ENCODE data around the gene HDAC7. TPM values are rescaled to one million over a fixed set of nuclear protein-coding genes. Genes with fewer than 3 reads are reported as not detected.
A peak's percentile ranks its signal among the peaks of the same experiment; 100 is the strongest.

Gene HDAC7
- total RNA-seq, 3 donors from 2014 or later (not counting 1 experiment from before 2014, with no cell fraction given): 141 to 235 (median 147) TPM

GRCh38 chr12:47819138-47819895 is 386 bp downstream of the HDAC7 start:
- peak; percentile 33 to 49 (median 47) for ATAC-seq
- H3K4me3 Mint-ChIP-seq: peak overlapping the region; percentile 97
- peak overlapping the region; percentile 86 for H3K27ac ChIP-seq (ENCODE audit: low read length)
- peak; percentile 57 to 59 for DNase-seq
- WGBS (ENCODE audit: insufficient coverage): under 1% methylated on average over 77 of the region's 77 CpGs
- peaks cover 68% of the 10 kb centered on the region for H3K4me1 ChIP-seq (ENCODE audit: control insufficient read depth, insufficient read depth, low read length)
- H3K27me3 Mint-ChIP-seq (ENCODE audit: low read depth in 2 of 2): no peaks in the 10 kb centered on the region
- peaks cover 2% of the 10 kb centered on the region for H3K36me3 ChIP-seq (ENCODE audit: control insufficient read depth, insufficient read depth, low read length)
- H3K27me3 ChIP-seq (ENCODE audit: control insufficient read depth, insufficient read depth, low read length): no peaks in the 10 kb centered on the region
- peak overlapping the region; percentile 91 to 92 for H3K27ac Mint-ChIP-seq
- H3K4me3 ChIP-seq (ENCODE audit: low read length): peak overlapping the region; percentile 77
- H3K36me3 Mint-ChIP-seq: no peaks in the 10 kb centered on the region
- no peaks in the 10 kb centered on the region for H3K9me3 Mint-ChIP-seq
- TF ChIP-seq CTCF (IDR thresholded peaks at IDR 0.05): no peak
- H3K4me1 Mint-ChIP-seq: peaks cover 52 to 57% of the 10 kb centered on the region in 2 donors
- intact Hi-C loops (cut with micrococcal nuclease): loop anchor here (2.0 to 10.0 kb wide), 3 partner anchors 17 to 605 kb away; no protein-coding TSS in a partner anchor
- no peaks in the 10 kb centered on the region for H3K9me3 ChIP-seq (ENCODE audit: control insufficient read depth, insufficient read depth, low read length)

- no peaks in the 10 kb centered on the region for H3K27me3 ChIP-seq (ENCODE audit: control insufficient read depth, insufficient read depth, low read length)
- peak; percentile 25 to 48 (median 39) for ATAC-seq
- intact Hi-C loops (cut with micrococcal nuclease): loop anchor here (2.0 to 10.0 kb wide), 3 partner anchors 18 to 604 kb away; no protein-coding TSS in a partner anchor
- H3K36me3 ChIP-seq (ENCODE audit: control insufficient read depth, insufficient read depth, low read length): peaks cover 5% of the 10 kb centered on the region
- Mint-ChIP-seq H3K27ac (peak overlapping the region; percentile 91 to 92), H3K27me3 (ENCODE audit: low read depth in 2 of 2) (no peaks in the 10 kb centered on the region), H3K9me3 (no peaks in the 10 kb centered on the region), H3K36me3 (no peaks in the 10 kb centered on the region), H3K4me3 (peak overlapping the region; percentile 97), H3K4me1 (peaks cover 52 to 59% of the 10 kb centered on the region in 2 donors)
- peak in 1 of 2 donors; percentile 58 for DNase-seq
- WGBS (ENCODE audit: insufficient coverage): 3% methylated on average over 23 of the region's 23 CpGs
- H3K4me1 ChIP-seq (ENCODE audit: control insufficient read depth, insufficient read depth, low read length): peaks cover 69% of the 10 kb centered on the region
- H3K27ac ChIP-seq (ENCODE audit: low read length): peak overlapping the region; percentile 86
- no peak for TF ChIP-seq CTCF (IDR thresholded peaks at IDR 0.05)
- peak overlapping the region; percentile 77 for H3K4me3 ChIP-seq (ENCODE audit: low read length)
- H3K9me3 ChIP-seq (ENCODE audit: control insufficient read depth, insufficient read depth, low read length): no peaks in the 10 kb centered on the region
Measured at GRCh38 chr12:47818467-47819137, 1.1 kb downstream of the HDAC7 start.

GRCh38 chr12:47818007-47818376 is 1.7 kb downstream of the HDAC7 start:
- H3K27me3 ChIP-seq (ENCODE audit: control insufficient read depth, insufficient read depth, low read length): no peaks in the 10 kb centered on the region
- intact Hi-C loops (cut with micrococcal nuclease): loop anchor here (2.0 to 10.0 kb wide), 3 partner anchors 19 to 603 kb away; no protein-coding TSS in a partner anchor
- Mint-ChIP-seq H3K27me3 (ENCODE audit: low read depth in 2 of 2) (no peaks in the 10 kb centered on the region), H3K36me3 (no peaks in the 10 kb centered on the region), H3K4me1 (peaks cover 52 to 65% of the 10 kb centered on the region in 2 donors), H3K9me3 (no peaks in the 10 kb centered on the region), H3K4me3 (peak overlapping the region; percentile 97), H3K27ac (peak overlapping the region; percentile 91 to 92)
- ATAC-seq (no peak), DNase-seq (no peak)
- H3K4me3 ChIP-seq (ENCODE audit: low read length): peak overlapping the region; percentile 77
- no peaks in the 10 kb centered on the region for H3K9me3 ChIP-seq (ENCODE audit: control insufficient read depth, insufficient read depth, low read length)
- WGBS (ENCODE audit: insufficient coverage): 16% methylated on average over 3 of the region's 3 CpGs
- TF ChIP-seq CTCF (IDR thresholded peaks at IDR 0.05): no peak
- peaks cover 5% of the 10 kb centered on the region for H3K36me3 ChIP-seq (ENCODE audit: control insufficient read depth, insufficient read depth, low read length)
- peak overlapping the region; percentile 86 for H3K27ac ChIP-seq (ENCODE audit: low read length)
- peaks cover 74% of the 10 kb centered on the region for H3K4me1 ChIP-seq (ENCODE audit: control insufficient read depth, insufficient read depth, low read length)

Measured in natural killer cell (primary cell).